DMS53 (cell line): ENCODE measurements around the gene NCCRP1.

ENCODE experiments used
- DNase-seq: peaks from one replicate; lab custom pipeline; 2025; lab: John Stamatoyannopoulos, UW

NCCRP1 gene

GRCh38 chr19:39196860-39197562 lies at the start of gene NCCRP1:
Gene NCCRP1, plus strand, starts transcription at chr19:39196964. Its CDS starts 19 bp downstream, at chr19:39196983.
- DNase-seq, result peak; percentile 52

- no peak for DNase-seq
Measured at GRCh38 chr19:39147480-39147879, 49.3 kb upstream of the NCCRP1 start.

- no peak for DNase-seq
Measured at GRCh38 chr19:39148939-39149529, 47.7 kb upstream of the NCCRP1 start.

GRCh38 chr19:39150235-39150634 lies 46.5 kb upstream of the NCCRP1 start:
- DNase-seq, result no peak

GRCh38 chr19:39150807-39151600 lies 45.8 kb upstream of the NCCRP1 start:
- no peak for DNase-seq

- DNase-seq, result no peak
Measured at GRCh38 chr19:39152066-39152465, 44.7 kb upstream of the NCCRP1 start.

GRCh38 chr19:39154100-39154628 lies 42.6 kb upstream of the NCCRP1 start:
- no peak for DNase-seq

GRCh38 chr19:39154629-39155100 lies 42.1 kb upstream of the NCCRP1 start:
- DNase-seq, result peak; percentile 60

- DNase-seq, result no peak
Measured at GRCh38 chr19:39155114-39155700, 41.6 kb upstream of the NCCRP1 start.

- no peak for DNase-seq
Measured at GRCh38 chr19:39155741-39156140, 41.0 kb upstream of the NCCRP1 start.

- DNase-seq, result no peak
Measured at GRCh38 chr19:39156326-39157230, 40.2 kb upstream of the NCCRP1 start.

- DNase-seq, result no peak
Measured at GRCh38 chr19:39157275-39157996, 39.3 kb upstream of the NCCRP1 start.

- no peak for DNase-seq
Measured at GRCh38 chr19:39157997-39158389, 38.8 kb upstream of the NCCRP1 start.

GRCh38 chr19:39158646-39159260 lies 38.0 kb upstream of the NCCRP1 start:
- no peak for DNase-seq

- no peak for DNase-seq
Measured at GRCh38 chr19:39160523-39160861, 36.3 kb upstream of the NCCRP1 start.

GRCh38 chr19:39160889-39161672 lies 35.7 kb upstream of the NCCRP1 start:
- DNase-seq, result no peak

- no peak for DNase-seq
Measured at GRCh38 chr19:39162441-39163043, 34.2 kb upstream of the NCCRP1 start.

- no peak for DNase-seq
Measured at GRCh38 chr19:39163621-39164020, 33.1 kb upstream of the NCCRP1 start.

GRCh38 chr19:39164289-39164688 lies 32.5 kb upstream of the NCCRP1 start:
- no peak for DNase-seq
